ENCODE data around the gene KLHL3. TPM values are rescaled to one million over a fixed set of nuclear protein-coding genes. Genes with fewer than 3 reads are reported as not detected.

The KLHL3 gene
- total and polyA plus RNA-seq, 9 of the 15 experiments (the other 6 are each of a cell fraction or from before 2014, with no cell fraction given) = under 0.01 to 1.5 (median 0.22) TPM

DNA sequence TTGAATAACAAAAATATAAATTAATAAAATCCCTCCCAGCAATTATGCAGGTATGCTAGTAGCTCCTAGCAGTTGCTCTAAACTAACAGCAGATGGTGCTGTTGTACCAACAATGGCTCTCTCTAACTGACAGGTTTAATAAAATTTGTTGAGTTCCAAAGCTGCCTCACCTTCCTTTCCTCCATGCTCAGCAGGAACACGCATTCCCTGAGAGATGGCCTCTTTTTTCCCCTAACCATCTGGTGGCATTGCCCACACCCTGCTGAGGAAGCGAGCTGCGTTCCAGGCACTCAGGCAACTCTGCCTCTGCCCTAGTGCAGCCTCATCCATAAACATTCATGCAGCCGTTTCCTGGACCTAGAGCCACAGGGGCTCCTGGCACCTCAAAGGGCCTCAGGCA is 106.2 kb downstream of the KLHL3 start:
- DNase-seq (ENCODE audit: extremely low read depth in 1 of 4, low spot score in 3 of 4) (peak; percentile 62 to 69 (median 64)), ATAC-seq (peak; percentile 95), FAIRE-seq (peak; percentile 88)
- 16% methylated on average over 4 of the region's 4 CpGs for WGBS (ENCODE audit: insufficient coverage, low coverage, missing lambda C conversion rate)
- Histone ChIP-seq H3K4me2 (ENCODE audit: insufficient read depth, low read length) (no peak overlapping the region), H3K4me1 (replicated peaks in 1 of 2; ENCODE audit: control insufficient read depth in 2 of 2, insufficient read depth in 2 of 2, low read length in 2 of 2) (no peaks in the 10 kb centered on the region), H3K36me3 (ENCODE audit: control insufficient read depth, insufficient read depth, low read length) (no peaks in the 10 kb centered on the region), H3K9me3 (replicated peaks; ENCODE audit: control insufficient read depth, insufficient read depth, low read depth, low read length) (no peaks in the 10 kb centered on the region), H3K9ac (ENCODE audit: insufficient read depth in 1 of 2, low read depth in 2 of 2, low read length in 2 of 2) (no peak overlapping the region), H2AFZ (ENCODE audit: low read depth, low read length) (no peak overlapping the region), H4K20me1 (replicated peaks; ENCODE audit: control insufficient read depth, insufficient read depth, low read length) (no peaks in the 10 kb centered on the region; the same call in 1 of the 2 replicates), H3K27ac (ENCODE audit: extremely low read depth, low read depth, low read length) (no peak overlapping the region), H3K79me2 (ENCODE audit: control insufficient read depth, insufficient read depth, low read length) (no peaks in the 10 kb centered on the region), H3K9me1 (ENCODE audit: control insufficient read depth, insufficient read depth, low read length) (no peaks in the 10 kb centered on the region), H3K27me3 (ENCODE audit: control insufficient read depth in 2 of 2, insufficient read depth in 2 of 2, low read length in 2 of 2) (peaks cover 2 to 22% of the 10 kb centered on the region in 2 experiments; a peak in 4 of 5 replicates), H3K4me3 (no peak overlapping the region)
- ChIA-PET POLR2A (interaction anchor here (1.0 to 1.7 kb wide), 3 partner anchors 10 to 503 kb away, joined by 3 to 7 read pairs (median 5); partner anchors contain the start of gene HNRNPA0), CTCF (ENCODE audit: low intra/inter-chr PET ratio) (interaction anchor here (0.6 to 3.4 kb wide), 7 partner anchors 31 to 653 kb away, joined by 3 to 22 read pairs (median 5); no protein-coding TSS in a partner anchor)
- in situ Hi-C loops (cut with MboI) = no loop called here
- BruUV-seq (replicated peaks) = no TSS peak
- intact Hi-C loops (cut with micrococcal nuclease) = loop anchor here (1.0 to 10.0 kb wide), 4 partner anchors 114 to 503 kb away; no protein-coding TSS in a partner anchor
- TF ChIP-seq KDM5B (IDR thresholded peaks at IDR 0.05; ENCODE audit: insufficient replicate concordance, low read depth, low read length) = no peak
- TF ChIP-seq FOXK2 (conservative IDR thresholded peaks at IDR 0.05 in 1 of 2, IDR thresholded peaks at IDR 0.05 in 1 of 2; ENCODE audit: low read depth in 2 of 2) = no peak
- TF ChIP-seq, protein P1, sequence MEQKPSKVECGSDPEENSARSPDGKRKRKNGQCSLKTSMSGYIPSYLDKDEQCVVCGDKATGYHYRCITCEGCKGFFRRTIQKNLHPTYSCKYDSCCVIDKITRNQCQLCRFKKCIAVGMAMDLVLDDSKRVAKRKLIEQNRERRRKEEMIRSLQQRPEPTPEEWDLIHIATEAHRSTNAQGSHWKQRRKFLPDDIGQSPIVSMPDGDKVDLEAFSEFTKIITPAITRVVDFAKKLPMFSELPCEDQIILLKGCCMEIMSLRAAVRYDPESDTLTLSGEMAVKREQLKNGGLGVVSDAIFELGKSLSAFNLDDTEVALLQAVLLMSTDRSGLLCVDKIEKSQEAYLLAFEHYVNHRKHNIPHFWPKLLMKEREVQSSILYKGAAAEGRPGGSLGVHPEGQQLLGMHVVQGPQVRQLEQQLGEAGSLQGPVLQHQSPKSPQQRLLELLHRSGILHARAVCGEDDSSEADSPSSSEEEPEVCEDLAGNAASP (IDR thresholded peaks at IDR 0.05) = no peak
- TF ChIP-seq, protein P2, sequence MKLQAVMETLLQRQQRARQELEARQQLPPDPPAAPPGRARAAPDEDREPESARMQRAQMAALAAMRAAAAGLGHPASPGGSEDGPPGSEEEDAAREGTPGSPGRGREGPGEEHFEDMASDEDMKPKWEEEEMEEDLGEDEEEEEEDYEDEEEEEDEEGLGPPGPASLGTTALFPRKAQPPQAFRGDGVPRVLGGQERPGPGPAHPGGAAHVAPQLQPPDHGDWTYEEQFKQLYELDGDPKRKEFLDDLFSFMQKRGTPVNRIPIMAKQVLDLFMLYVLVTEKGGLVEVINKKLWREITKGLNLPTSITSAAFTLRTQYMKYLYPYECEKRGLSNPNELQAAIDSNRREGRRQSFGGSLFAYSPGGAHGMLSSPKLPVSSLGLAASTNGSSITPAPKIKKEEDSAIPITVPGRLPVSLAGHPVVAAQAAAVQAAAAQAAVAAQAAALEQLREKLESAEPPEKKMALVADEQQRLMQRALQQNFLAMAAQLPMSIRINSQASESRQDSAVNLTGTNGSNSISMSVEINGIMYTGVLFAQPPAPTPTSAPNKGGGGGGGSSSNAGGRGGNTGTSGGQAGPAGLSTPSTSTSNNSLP (IDR thresholded peaks at IDR 0.05; ENCODE audit: borderline replicate concordance, low read depth, low read length) = no peak
- no peak for TF ChIP-seq SMARCA5 (IDR thresholded peaks at IDR 0.05)
- no peak for TF ChIP-seq ZNF717 (CRISPR knock-in tag; IDR thresholded peaks at IDR 0.05)
- no peak for TF ChIP-seq USF1 (CRISPR knock-in tag; IDR thresholded peaks at IDR 0.05)
- no peak for TF ChIP-seq NFE2L1 (tag; IDR thresholded peaks at IDR 0.05; ENCODE audit: borderline replicate concordance, low read depth)
- TF ChIP-seq ZNF239 (CRISPR knock-in tag; IDR thresholded peaks at IDR 0.05) = no peak
- no peak for TF ChIP-seq TSC22D4 (tag; IDR thresholded peaks at IDR 0.05)
- peak; percentile 33; the same call in 1 of the 2 replicates for TF ChIP-seq CC2D1A (IDR thresholded peaks at IDR 0.05)
- TF ChIP-seq ZBTB8A (IDR thresholded peaks at IDR 0.05; ENCODE audit: partially characterized antibody) = no peak
- TF ChIP-seq PCBP1 (IDR thresholded peaks at IDR 0.05; ENCODE audit: low read depth, low read length, poor library complexity, severe bottlenecking) = no peak
- TF ChIP-seq KHSRP (IDR thresholded peaks at IDR 0.05) = no peak
- no peak for TF ChIP-seq MIER1 (IDR thresholded peaks at IDR 0.05; ENCODE audit: low read depth)
- TF ChIP-seq ZNF79 (CRISPR knock-in tag; IDR thresholded peaks at IDR 0.05; ENCODE audit: low read depth) = no peak
- TF ChIP-seq, protein P3, sequence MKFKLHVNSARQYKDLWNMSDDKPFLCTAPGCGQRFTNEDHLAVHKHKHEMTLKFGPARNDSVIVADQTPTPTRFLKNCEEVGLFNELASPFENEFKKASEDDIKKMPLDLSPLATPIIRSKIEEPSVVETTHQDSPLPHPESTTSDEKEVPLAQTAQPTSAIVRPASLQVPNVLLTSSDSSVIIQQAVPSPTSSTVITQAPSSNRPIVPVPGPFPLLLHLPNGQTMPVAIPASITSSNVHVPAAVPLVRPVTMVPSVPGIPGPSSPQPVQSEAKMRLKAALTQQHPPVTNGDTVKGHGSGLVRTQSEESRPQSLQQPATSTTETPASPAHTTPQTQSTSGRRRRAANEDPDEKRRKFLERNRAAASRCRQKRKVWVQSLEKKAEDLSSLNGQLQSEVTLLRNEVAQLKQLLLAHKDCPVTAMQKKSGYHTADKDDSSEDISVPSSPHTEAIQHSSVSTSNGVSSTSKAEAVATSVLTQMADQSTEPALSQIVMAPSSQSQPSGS (CRISPR knock-in tag; IDR thresholded peaks at IDR 0.05) = no peak
- TF ChIP-seq, protein P4, sequence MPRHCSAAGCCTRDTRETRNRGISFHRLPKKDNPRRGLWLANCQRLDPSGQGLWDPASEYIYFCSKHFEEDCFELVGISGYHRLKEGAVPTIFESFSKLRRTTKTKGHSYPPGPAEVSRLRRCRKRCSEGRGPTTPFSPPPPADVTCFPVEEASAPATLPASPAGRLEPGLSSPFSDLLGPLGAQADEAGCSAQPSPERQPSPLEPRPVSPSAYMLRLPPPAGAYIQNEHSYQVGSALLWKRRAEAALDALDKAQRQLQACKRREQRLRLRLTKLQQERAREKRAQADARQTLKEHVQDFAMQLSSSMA (CRISPR knock-in tag; IDR thresholded peaks at IDR 0.05) = no peak
